KBM-7 (cell line): ENCODE measurements around the gene SWAP70.
"Not testable (repeated sequence)": the region's sequence is repeated elsewhere in the genome, so short reads cannot be mapped to it uniquely, and the experiment has no call there.

ENCODE experiments used
- DNase-seq: peaks from one replicate; pipeline ENCODE4 v3.0.0-alpha.2; 2015
- in situ Hi-C: fragments of 300-500 bp; cut with MboI; formaldehyde crosslinking; loops from 2 replicates; pipeline ENCODE4 v1.14.3; 2020; ENCODE audit warnings: low sequenced_read_pairs, low pct_unique_long_range_greater_than_20kb, mixed read lengths

The SWAP70 gene

DNA sequence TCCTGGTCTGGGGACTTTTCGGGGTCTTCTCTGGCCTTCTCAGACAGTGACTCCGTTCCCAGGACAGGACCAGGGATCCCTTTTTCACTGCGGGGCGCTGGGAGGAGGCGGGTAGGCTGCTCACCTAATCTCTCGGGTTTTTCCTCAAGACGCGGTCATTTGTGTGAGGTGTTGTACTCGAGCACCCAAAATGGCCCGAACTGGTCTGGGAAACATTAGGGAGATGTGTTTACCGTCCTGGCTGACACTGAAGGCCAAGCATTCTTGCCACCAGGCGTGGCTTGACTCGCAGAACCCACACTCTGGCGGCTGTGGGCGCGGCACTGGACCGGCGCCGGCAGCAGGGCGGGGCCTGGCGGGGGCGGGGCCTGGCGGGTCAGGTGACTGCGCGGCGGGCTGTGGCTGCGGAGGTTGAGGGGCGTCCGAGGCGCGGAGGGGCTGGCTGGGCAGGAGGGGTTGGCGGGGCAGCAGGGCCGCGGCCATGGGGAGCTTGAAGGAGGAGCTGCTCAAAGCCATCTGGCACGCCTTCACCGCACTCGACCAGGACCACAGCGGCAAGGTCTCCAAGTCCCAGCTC, at the start of gene SWAP70:
TSS of gene SWAP70 (plus strand) at position 379 of the 577 bp plus-strand sequence. CDS start at position 482, 103 bp downstream.
- DNase-seq = peak; percentile 62
- in situ Hi-C loops = no loop called here

DNA sequence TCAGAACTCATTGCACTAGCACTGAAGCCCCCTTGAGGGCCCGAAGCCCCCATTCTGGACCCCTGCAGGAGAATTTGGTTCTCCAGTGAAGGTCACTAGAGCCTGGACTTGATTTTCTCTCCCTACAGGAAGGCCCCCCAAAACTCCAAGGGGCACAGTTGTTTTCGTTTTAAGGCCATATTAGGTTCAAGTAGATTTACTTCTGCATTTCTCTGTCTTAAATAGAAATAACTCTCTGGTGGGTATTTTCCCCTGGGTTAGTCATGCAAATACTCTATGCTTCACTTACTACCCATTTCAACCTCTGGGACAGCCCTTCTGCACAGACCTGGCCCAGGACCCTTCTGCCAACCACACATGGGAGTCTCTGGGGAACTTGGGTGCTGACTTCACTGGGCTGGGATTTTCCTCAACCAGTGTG, 48.8 kb upstream of the SWAP70 start:
- DNase-seq = peak; percentile 61
- in situ Hi-C loops = loop anchor here (10.0 kb wide), 1 partner anchor 130 kb away; no protein-coding TSS in a partner anchor

DNA sequence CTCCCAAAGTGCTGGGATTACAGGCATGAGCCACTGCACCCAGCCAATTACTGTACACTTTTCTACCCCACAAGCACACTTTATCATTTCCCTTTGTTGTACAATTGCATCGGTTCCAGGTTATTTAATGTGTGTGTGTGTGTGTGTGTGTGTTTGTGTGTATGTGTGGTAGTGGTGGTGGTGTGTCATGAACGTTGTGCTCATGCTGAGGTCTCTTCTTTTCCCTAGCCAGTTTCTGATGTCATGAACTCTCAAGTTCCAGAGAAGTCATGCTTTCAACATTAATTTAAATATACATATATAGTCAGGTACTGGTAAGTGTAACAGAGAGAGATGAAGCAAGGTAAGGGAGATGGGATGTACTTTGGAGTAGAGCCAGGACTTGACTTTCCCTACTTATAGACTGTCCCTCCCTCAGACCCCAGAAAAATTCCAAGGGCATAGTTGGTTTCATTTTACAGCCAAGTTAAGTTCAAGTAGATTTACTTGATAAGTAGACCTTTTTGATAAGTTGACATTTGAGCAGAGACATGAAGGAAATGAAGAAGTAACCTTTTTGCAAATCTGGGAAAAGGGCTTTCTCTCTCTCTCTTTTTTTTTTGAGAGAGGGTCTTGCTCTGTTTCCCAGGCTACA, 47.7 kb upstream of the SWAP70 start:
- no peak for DNase-seq
- in situ Hi-C loops = loop anchor here (10.0 kb wide), 1 partner anchor 129 kb away; no protein-coding TSS in a partner anchor

DNA sequence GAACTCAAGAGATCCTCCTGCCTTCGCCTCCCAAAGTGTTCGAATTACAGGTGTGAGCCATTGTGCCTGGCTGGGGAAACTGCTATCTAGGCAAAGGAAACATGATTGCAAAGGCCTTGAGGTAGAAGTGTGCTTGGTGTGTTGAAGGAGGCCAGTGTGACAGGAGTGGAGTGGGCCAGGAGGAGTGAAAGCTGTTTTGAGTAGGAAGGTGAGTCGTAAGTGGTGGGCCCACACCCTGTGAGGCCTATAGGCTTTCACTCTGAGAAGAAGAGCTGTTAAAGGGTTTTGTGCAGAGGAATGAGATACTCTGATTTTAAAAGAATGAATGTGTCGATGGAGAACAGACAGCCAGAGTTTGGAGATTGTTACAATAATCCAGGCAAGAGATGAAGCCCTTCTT, 47.0 kb upstream of the SWAP70 start:
- in situ Hi-C loops = loop anchor here (10.0 kb wide), 1 partner anchor 128 kb away; no protein-coding TSS in a partner anchor
- no peak for DNase-seq

DNA sequence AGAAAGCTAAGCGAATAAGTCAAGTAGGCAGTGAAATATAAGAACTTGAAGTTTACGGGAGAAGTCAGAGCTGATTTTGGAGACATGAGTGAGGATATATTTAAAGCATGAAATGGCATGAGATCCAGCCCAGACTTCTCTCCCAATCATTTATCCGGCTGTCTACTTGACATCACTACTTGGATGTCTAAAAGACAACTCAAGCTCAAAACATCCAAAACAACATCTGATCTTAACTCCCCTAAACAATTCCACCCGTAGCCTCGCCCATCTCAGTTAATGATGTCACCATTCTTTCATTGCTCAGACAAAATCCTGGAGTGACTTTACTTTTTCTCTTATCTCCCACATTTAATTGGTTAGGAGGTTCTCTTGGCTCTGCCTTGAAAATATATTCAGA, 45.9 kb upstream of the SWAP70 start:
- in situ Hi-C loops = loop anchor here (10.0 kb wide), 1 partner anchor 127 kb away; no protein-coding TSS in a partner anchor
- DNase-seq = no peak

DNA sequence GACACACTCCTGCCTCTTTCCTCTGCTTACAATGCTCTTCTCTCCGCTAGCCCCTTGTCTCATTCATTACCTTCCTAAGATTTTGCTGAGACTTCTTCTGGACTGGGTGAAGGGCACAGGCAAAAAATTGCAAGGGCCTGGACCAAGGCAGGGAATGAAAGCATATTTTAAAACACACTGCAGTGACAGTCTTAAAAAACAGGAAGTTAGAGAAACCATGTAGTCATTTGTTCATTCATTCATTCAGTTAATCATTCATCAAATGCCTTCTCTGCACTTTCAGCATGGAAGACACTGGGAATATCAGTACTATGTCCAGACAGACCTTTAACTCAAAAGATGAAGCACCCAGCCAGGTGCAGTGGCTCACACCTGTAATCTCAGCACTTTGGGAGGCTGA, 44.9 kb upstream of the SWAP70 start:
- in situ Hi-C loops = loop anchor here (10.0 kb wide), 1 partner anchor 126 kb away; no protein-coding TSS in a partner anchor
- DNase-seq = no peak

DNA sequence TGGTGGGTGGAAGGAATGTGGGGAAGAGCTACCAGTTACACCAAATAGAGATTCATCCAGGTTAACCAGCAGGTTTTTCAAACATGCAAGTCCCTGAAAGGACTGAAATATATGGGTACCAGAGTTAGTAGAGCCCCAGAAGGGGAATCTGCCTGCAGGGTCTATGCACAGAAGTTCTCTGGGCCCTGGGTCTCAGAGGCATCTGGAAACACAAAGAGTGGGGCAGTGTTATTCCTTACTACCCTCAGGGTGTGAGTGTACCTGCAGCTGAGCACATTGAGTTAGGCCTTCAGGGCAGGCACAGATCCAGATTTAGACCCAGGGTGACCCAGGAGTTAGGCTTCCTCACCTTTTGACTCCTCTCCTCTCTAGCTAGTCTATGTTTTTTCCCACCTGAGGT, 43.9 kb upstream of the SWAP70 start:
- in situ Hi-C loops = loop anchor here (5.0 to 10.0 kb wide), 2 partner anchors 125 to 512 kb away; no protein-coding TSS in a partner anchor
- no peak for DNase-seq

DNA sequence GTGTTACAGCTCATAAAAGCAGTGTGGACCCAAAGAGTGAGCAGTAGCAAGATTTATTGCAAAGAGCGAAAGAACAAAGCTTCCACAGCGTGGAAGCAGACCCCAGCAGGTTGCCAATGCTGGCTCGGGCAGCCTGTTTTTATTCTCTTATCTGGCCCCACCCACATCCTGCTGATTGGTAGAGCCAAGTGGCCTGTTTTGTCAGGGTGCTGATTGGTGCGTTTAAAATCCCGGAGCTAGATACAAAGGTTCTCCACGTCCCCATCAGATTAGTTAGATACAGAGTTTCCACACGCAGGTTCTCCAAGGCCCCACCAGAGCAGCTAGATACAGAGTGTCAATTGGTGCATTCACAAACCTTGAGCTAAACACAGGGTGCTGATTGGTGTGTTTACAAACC, 41.5 kb upstream of the SWAP70 start:
- DNase-seq = not testable (repeated sequence)
- in situ Hi-C loops = loop anchor here (5.0 kb wide), 1 partner anchor 510 kb away; no protein-coding TSS in a partner anchor

DNA sequence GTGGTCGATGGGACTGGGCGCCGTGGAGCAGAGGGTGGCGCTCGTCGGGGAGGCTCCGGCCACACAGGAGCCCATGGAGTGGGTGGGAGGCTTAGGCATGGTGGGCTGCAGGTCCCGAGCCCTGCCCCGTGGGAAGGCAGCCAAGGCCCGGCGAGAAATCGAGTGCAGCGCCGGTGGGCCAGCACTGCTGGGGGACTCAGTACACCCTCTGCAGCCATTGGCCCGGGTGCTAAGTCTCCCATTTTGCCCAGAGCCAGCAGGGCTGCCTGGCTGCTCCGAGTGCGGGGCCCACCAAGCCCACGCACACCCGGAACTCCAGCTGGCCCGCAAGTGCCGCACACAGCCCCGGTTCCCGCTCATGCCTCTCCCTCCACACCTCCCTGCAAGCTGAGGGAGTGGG, 40.8 kb upstream of the SWAP70 start:
- in situ Hi-C loops = loop anchor here (5.0 kb wide), 1 partner anchor 509 kb away; no protein-coding TSS in a partner anchor
- DNase-seq = not testable (repeated sequence)

DNA sequence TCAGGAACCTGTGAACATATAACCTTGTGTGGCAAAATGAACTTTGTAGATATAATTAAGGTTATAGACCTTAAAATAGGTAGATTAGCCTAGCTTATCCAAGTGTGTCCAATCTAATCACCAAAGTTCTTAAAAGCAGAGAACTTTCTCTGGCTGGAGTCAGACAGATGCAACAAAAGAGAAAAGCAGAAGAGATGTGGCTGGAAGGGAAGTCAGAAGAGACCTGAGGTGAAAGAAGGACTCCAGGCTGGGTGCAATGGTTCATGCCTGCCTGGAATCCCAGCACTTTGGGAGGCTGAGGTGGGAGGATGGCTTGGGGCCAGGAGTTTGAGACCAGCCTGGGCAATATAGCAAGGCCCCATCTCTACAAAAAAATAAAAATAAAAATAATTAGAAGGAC, 39.4 kb upstream of the SWAP70 start:
- in situ Hi-C loops = loop anchor here (5.0 kb wide), 1 partner anchor 508 kb away; no protein-coding TSS in a partner anchor
- no peak for DNase-seq

DNA sequence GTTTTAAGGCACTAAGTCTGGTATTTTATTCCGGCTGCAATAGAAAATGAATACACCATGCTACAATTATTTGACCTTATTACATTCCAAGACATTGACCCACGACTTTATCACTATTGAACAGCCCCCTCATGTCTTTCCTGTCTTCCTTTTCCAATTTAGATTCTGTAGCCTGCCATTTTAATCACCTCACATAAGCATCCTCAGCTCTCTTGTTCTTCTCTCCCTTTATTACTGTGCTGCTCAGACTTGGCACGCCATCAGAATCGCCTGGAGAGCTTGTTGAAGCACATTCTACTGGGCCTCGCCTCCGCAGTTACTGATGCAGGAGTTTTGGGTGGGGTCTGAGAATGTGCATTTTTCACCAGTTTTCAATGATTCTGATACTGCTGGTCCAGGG, 38.7 kb upstream of the SWAP70 start:
- in situ Hi-C loops = no loop called here
- DNase-seq = no peak

DNA sequence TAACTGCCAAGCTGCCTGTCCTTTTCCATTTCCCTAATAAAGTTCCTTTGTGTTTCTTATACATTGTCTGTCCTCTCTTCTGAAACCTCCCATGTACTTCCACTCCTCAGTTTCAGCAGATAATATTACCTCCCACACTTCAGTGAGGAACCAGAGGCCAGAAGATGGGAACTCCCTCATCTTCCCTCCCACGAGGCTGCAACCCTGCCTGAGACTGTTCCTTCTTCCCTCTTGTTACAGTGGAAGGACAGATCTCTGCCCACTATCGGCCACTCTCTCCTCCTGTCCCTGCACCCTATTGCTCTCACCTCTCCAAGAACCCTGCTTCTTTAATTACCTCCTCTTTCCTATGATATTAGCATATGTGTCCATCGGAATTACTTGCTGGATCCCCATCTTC, 38.1 kb upstream of the SWAP70 start:
- in situ Hi-C loops = no loop called here
- DNase-seq = no peak

DNA sequence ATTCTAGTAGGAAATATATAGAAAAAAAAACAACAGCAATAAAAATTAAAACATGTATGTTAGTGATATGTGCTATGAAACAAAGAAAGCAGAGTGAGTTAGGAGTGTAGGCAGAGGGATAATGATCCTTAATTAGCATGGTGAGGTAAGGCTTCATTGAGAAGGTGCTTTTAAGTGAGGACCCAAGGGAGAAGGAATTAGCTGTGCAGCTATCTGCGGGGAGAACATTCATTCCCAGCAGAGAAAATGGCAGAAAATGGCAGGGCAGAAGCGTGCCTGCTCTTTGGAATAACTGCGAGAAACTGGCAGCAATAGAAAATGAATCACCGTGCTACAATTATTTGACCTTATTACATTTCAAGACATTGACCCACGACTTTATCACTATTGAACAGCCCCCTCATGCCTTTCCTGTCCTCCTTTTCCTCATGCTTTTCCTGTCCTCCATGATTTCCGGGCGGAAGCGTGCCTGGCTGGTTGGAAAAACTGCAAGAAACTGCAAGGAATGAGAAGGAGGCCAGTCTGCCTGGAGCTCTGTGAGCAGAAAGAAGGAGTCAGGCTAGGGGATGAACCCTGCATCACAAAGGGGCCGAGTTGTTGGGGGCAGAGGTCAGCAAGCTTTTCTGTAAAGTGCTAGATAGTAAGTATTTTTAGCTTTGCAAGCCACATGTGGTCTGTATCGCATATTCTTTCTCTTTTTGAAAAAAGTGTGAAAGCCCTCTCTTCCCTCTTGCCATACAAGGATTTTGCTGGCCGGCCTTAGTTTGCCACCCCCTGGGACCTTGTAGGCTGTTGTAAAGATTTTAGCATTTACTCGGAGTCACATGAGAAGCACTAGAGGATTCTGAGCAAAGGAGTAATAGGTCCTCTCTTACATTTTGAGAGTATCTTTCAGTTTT, 37.1 kb upstream of the SWAP70 start:
- DNase-seq = no peak
- in situ Hi-C loops = no loop called here

DNA sequence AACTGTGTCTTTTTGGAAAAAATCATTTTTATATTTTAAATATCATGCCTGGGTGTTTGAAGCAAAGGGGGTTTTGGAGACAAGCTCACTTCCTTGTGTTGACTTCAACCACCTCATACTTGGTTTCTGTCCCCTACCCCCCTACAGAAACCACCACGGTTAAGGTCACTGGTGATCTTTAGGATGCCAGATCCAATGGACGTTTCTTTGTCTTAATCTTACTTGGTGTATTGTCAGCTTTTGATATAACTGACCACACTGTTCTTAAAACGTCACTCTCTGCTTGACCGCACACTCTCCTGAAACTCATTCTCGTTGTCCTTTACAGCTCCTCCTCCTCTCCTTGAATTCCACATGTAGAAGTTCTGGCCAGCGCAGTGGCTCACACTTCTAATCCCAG, 34.8 kb upstream of the SWAP70 start:
- DNase-seq = no peak
- in situ Hi-C loops = no loop called here

DNA sequence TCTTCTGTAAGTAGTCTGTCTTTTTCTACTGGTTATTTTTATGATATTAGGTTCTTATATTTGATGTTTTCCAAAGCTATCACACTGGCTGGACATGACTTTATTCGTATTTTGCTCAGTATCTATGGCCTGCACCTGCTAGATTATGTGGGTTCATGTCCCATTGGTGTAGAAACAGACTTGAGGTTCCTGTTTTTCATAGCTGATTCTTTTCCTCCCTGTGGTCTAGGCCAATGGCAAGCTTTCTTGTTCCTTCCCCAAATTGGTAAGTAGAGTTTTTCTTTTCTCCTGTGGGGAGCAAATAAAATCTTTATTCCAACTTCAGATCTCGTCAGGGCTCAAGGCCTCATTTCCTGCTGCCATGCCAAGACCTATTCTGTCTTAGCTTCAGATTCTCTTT, 30.2 kb upstream of the SWAP70 start:
- DNase-seq = peak; percentile 70
- in situ Hi-C loops = no loop called here

DNA sequence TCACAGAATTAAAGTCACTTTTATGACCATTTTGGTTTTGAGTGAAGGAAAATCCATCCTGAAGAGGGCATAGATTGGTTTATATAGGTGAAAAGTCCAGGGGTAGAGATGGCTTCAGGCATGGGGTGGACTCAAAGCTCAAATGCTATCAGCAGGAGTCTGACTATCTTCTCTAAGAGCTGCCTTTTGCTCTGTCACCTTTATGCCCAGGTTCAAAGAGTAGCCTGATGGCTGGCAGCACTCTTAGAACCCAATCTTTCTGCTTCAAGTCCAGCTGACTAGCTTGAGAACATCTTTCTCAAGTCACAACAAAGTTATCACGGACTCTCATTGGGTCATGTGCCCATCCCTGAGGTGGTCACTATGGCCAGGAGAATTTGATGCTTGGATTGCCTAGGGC, 27.2 kb upstream of the SWAP70 start:
- in situ Hi-C loops = no loop called here
- DNase-seq = no peak

DNA sequence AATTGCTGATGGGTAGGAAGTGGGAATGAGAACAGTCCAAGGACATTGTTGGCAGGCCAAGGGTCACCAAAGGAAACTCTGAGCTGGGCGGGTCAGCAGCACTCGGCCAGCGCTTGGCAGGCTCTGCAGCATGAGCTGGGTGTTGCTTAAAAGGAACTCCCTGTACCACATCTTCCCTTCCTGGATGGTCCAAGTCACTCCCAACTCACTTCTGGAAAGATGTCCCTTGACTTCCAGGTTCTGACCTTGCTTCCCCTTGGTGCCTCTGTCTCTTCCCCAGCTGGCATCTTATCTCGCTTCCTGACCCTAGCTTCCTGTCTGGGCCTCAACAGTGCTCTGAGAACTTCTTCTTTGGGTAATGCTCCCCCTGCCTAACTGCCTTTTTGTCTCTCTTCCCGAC, 24.8 kb upstream of the SWAP70 start:
- peak; percentile 47 for DNase-seq
- in situ Hi-C loops = no loop called here

DNA sequence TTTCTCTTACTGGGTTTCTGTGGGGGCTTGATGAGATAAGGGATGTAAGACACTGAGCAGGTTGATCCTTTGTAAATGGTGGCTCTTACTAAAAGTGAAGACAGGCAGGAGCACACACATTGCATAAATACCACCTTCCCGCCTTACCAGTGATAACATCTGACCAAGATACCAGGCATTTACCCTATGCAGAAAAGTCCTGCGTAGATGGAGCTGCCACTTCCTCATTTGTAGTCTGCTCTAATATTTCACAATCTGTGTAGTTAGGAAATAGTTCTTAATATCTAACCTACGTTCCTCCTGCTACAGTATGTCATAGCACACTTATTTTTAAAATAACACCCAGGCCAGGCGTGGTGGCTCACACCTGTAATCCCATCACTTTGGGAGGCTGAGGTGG, 23.9 kb upstream of the SWAP70 start:
- peak; percentile 86 for DNase-seq
- in situ Hi-C loops = no loop called here

DNA sequence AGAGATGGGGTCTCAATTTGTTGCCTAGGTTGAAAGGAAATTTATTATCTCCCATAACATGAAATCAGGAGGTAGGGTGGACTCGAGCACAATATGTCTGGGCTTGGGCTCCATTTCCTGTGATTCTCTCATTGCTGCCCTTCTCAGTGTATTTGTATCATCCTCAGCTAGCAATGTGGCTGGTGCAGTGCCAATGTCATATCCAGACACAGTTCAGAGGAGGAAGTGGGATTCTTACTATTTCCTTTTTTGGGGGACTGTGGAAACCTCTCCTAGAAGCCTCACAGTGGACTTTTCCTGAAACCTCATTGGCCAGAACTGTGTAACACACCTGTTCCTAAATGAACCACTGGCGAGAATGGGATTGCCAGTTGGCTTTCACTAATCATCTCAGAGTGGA, 21.0 kb upstream of the SWAP70 start:
- in situ Hi-C loops = no loop called here
- DNase-seq = peak; percentile 28

DNA sequence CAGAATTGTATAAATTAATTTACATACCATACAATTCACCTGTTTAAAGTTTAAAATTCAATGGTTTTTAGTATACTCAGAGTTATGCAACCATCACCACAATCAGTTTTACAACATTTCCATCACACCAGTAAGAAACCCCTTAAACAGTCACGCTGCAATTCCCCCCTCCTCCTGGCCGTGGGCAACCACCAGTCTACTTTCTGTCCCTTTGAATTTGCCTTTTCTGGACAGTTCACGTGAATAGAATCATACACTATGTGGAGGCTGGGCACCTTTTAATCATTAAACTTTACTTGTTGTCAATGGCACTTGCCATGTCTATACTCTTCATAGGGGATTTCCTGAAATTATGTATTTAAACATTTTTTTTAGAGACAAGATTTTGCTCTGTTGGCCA, 20.1 kb upstream of the SWAP70 start:
- peak; percentile 19 for DNase-seq
- in situ Hi-C loops = no loop called here
